K562 (cell line): Measurements from ENCODE around the gene LRRC25. TPM values are rescaled to one million over a fixed set of nuclear protein-coding genes. Genes with fewer than 3 reads are reported as not detected.

Source experiments
- BHLHE40 ChIP-seq: IDR thresholded peaks from 2 replicates; pipeline ENCODE4 v1.6.1; 2011; ENCODE audit warnings: low read length, improper control_type of control experiment
- CBX1 ChIP-seq: sonication (generic); IDR thresholded peaks from 2 replicates; pipeline ENCODE4 v1.6.1; 2016; ENCODE audit warnings: antibody characterized with exemption, low read depth, mild to moderate bottlenecking
- CBX8 ChIP-seq: fragments of 200-600 bp; sonication (generic); IDR thresholded peaks from 2 replicates; pipeline ENCODE4 v1.6.1; 2012; ENCODE audit warnings: borderline replicate concordance, mixed run types, low read depth, mild to moderate bottlenecking, moderate library complexity, mixed read lengths, low read length, control low read depth, inconsistent platforms; ENCODE audit not compliant: poor library complexity, severe bottlenecking; ENCODE audit errors: extremely low read depth
- EHMT2 ChIP-seq: fragments of 450-650 bp; IDR thresholded peaks from 2 replicates; pipeline ENCODE4 v1.6.1; 2018; ENCODE audit warnings: antibody characterized with exemption
- ETS1 ChIP-seq: conservative IDR thresholded peaks from 2 replicates; pipeline ENCODE4 v1.6.1; 2011; ENCODE audit warnings: low read depth, mild to moderate bottlenecking, low read length; ENCODE audit not compliant: control insufficient read depth
- ETV1 ChIP-seq: fragments of 450-650 bp; conservative IDR thresholded peaks from 2 replicates; pipeline ENCODE4 v1.6.1; 2016; ENCODE audit warnings: missing genetic modification characterization, control low read depth, low read depth, missing compliant biosample characterization
- FOXM1 ChIP-seq, 2 experiments: fragments of 450-650 bp in 1 of 2; sonication (generic) in 1 of 2; formaldehyde crosslinking in 1 of 2; IDR thresholded peaks; 2 replicates each; pipeline versions ENCODE4 v1.6.1 to v1.9.0; 2017 to 2022; ENCODE audit warnings: low read depth in 2 of 2, mild to moderate bottlenecking in 2 of 2, missing genetic modification reagents in 1 of 2, moderate library complexity in 1 of 2
- GATA2 ChIP-seq: sonication (generic); formaldehyde crosslinking; IDR thresholded peaks from 2 replicates; pipeline ENCODE4 v1.4.0; 2020; ENCODE audit warnings: mild to moderate bottlenecking, missing genetic modification reagents
- GATAD2A ChIP-seq: fragments of 450-650 bp; IDR thresholded peaks from 2 replicates; pipeline ENCODE4 v1.6.1; 2017
- NCOR1 ChIP-seq: fragments of 450-650 bp; IDR thresholded peaks from 2 replicates; pipeline ENCODE4 v1.6.1; 2016; ENCODE audit warnings: mild to moderate bottlenecking, moderate library complexity
- NFRKB ChIP-seq: fragments of 450-650 bp; IDR thresholded peaks from 2 replicates; pipeline ENCODE4 v1.6.1; 2016; ENCODE audit warnings: low read depth
- NR2F6 ChIP-seq: fragments of 450-650 bp; formaldehyde crosslinking; IDR thresholded peaks from 2 replicates; pipeline ENCODE4 v1.4.0; 2020; ENCODE audit warnings: mild to moderate bottlenecking
- NRF1 ChIP-seq, 2 experiments: fragments of 450-650 bp; IDR thresholded peaks in 1 of 2; conservative IDR thresholded peaks in 1 of 2; 2 replicates each; pipeline ENCODE4 v1.6.1; 2014; ENCODE audit warnings: mild to moderate bottlenecking in 2 of 2
- POLR2G ChIP-seq: fragments of 200-400 bp; formaldehyde crosslinking; IDR thresholded peaks from 2 replicates; pipeline ENCODE4 v1.6.1; 2017; ENCODE audit warnings: low read depth, mild to moderate bottlenecking, antibody characterized with exemption, low read length, moderate library complexity
- PPARD ChIP-seq: fragments of 250-450 bp; sonication (Bioruptor Pico); IDR thresholded peaks from 2 replicates; pipeline ENCODE4 v1.8.0; 2022; ENCODE audit warnings: inconsistent platforms, mild to moderate bottlenecking, moderate library complexity
- RBM17 ChIP-seq: fragments of 200-400 bp; formaldehyde crosslinking; IDR thresholded peaks from 2 replicates; pipeline ENCODE4 v1.6.1; 2017; ENCODE audit warnings: low read depth, mild to moderate bottlenecking, low read length, borderline replicate concordance
- RCOR1 ChIP-seq, 2 experiments: IDR thresholded peaks; 2 replicates each; pipeline ENCODE4 v1.6.1; 2012; ENCODE audit warnings: low read depth in 2 of 2, low read length in 2 of 2, borderline replicate concordance in 1 of 2, improper control_type of control experiment in 1 of 2
- SNAPC5 ChIP-seq: fragments of 250-450 bp; sonication (Bioruptor Pico); IDR thresholded peaks from 2 replicates; pipeline ENCODE4 v1.8.0; 2021; ENCODE audit warnings: moderate library complexity, mild to moderate bottlenecking, inconsistent platforms
- TBP ChIP-seq: optimal IDR thresholded peaks from 2 replicates; pipeline ENCODE3; 2011; ENCODE audit warnings: low read depth, low read length, improper control_type of control experiment
- ZNF184 ChIP-seq: sonication (generic); formaldehyde crosslinking; IDR thresholded peaks from 2 replicates; pipeline ENCODE4 v1.5.0; 2020; ENCODE audit warnings: missing genetic modification reagents
- ZNF324 ChIP-seq: fragments of 250-450 bp; sonication (Bioruptor Pico); IDR thresholded peaks from 2 replicates; pipeline ENCODE4 v1.4.0; 2020; ENCODE audit warnings: mild to moderate bottlenecking
- polyA plus RNA-seq, 8 experiments: library from polyadenylated mRNA; depleted of rRNA in 4 of 8; stranded (reverse) in 5 of 8; unstranded in 3 of 8; fragments of >200 nt; fragmentation: Nextera tagmentation in 2 of 8; fragmentation: Illumina TruSeq in 1 of 8; extraction: Ambion mirVana in 2 of 8; extraction: Trizol in 1 of 8; gene quantifications; 2 replicates each; pipeline versions ENCODE4 v1.2.1 to v1.2.3, GENCODE V29; 2011 to 2014; ENCODE audit warnings: inconsistent platforms in 1 of 8, missing spikeins in 1 of 8
- total RNA-seq, 7 experiments: library from RNA; depleted of rRNA in 6 of 7; stranded (reverse); fragments of >200 nt in 6 of 7; fragmentation: Illumina TruSeq in 2 of 7; extraction: Trizol in 2 of 7; gene quantifications; 2 replicates each; pipeline versions ENCODE4 v1.2.1 to v1.2.3, GENCODE V29; 2011 to 2021; ENCODE audit warnings: low replicate concordance in 1 of 7
- TF ChIP-seq, protein P1 (sequence below): fragments of 450-650 bp; IDR thresholded peaks from 2 replicates; pipeline ENCODE4 v1.6.1; 2016; ENCODE audit warnings: low read depth, mild to moderate bottlenecking, moderate library complexity
- TF ChIP-seq, protein P2 (sequence below): fragments of 450-650 bp; formaldehyde crosslinking; conservative IDR thresholded peaks from 2 replicates; pipeline ENCODE4 v1.4.0; 2022; ENCODE audit warnings: mild to moderate bottlenecking, missing genetic modification characterization
- TF ChIP-seq, protein P3 (sequence below): sonication (generic); formaldehyde crosslinking; IDR thresholded peaks from 2 replicates; pipeline ENCODE4 v1.5.0; 2020; ENCODE audit warnings: missing genetic modification reagents

LRRC25 gene
- total and polyA plus RNA-seq, 9 of the 15 experiments (the other 6 are each of a cell fraction or from before 2014, with no cell fraction given) = 0.07 to 0.36 (median 0.10) TPM; not detected in 3

- TF ChIP-seq RCOR1 (IDR thresholded peaks at IDR 0.05; ENCODE audit: borderline replicate concordance in 1 of 2, low read depth in 2 of 2, low read length in 2 of 2) = peak in 1 of 2 experiments; percentile 58; a peak in 1 of 4 replicates
- TF ChIP-seq GATA2 (CRISPR knock-in tag) = no peak
- TF ChIP-seq, protein P1, sequence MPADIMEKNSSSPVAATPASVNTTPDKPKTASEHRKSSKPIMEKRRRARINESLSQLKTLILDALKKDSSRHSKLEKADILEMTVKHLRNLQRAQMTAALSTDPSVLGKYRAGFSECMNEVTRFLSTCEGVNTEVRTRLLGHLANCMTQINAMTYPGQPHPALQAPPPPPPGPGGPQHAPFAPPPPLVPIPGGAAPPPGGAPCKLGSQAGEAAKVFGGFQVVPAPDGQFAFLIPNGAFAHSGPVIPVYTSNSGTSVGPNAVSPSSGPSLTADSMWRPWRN = no peak
- peak; percentile 74 for TF ChIP-seq BHLHE40
- no peak for TF ChIP-seq GATAD2A
- TF ChIP-seq RBM17 = no peak
- TF ChIP-seq FOXM1 (IDR thresholded peaks at IDR 0.05; ENCODE audit: low read depth) = no peak
- peak; percentile 86; the same call in 1 of the 2 replicates for TF ChIP-seq FOXM1 (CRISPR knock-in tag; IDR thresholded peaks at IDR 0.05; ENCODE audit: low read depth)
- TF ChIP-seq ETV1 = no peak
- no peak for TF ChIP-seq CBX1
- TF ChIP-seq ZNF184 (CRISPR knock-in tag) = no peak
- no peak for TF ChIP-seq CBX8
- no peak for TF ChIP-seq PPARD (CRISPR knock-in tag)
- TF ChIP-seq NCOR1 = peak; percentile 36; the same call in 1 of the 2 replicates
- no peak for TF ChIP-seq SNAPC5
- peak; percentile 37 for TF ChIP-seq TBP
- TF ChIP-seq NRF1 (conservative IDR thresholded peaks at IDR 0.05 in 1 of 2, IDR thresholded peaks at IDR 0.05 in 1 of 2) = peak; percentile 42 to 44; a peak in 1 of 4 replicates
- TF ChIP-seq, protein P2, sequence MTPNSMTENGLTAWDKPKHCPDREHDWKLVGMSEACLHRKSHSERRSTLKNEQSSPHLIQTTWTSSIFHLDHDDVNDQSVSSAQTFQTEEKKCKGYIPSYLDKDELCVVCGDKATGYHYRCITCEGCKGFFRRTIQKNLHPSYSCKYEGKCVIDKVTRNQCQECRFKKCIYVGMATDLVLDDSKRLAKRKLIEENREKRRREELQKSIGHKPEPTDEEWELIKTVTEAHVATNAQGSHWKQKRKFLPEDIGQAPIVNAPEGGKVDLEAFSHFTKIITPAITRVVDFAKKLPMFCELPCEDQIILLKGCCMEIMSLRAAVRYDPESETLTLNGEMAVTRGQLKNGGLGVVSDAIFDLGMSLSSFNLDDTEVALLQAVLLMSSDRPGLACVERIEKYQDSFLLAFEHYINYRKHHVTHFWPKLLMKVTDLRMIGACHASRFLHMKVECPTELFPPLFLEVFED (CRISPR knock-in tag) = 0 out of 2 replicates have a peak, but pooled peaks have one; percentile 47
- TF ChIP-seq EHMT2 = no peak
- TF ChIP-seq, protein P3, sequence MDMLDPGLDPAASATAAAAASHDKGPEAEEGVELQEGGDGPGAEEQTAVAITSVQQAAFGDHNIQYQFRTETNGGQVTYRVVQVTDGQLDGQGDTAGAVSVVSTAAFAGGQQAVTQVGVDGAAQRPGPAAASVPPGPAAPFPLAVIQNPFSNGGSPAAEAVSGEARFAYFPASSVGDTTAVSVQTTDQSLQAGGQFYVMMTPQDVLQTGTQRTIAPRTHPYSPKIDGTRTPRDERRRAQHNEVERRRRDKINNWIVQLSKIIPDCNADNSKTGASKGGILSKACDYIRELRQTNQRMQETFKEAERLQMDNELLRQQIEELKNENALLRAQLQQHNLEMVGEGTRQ (CRISPR knock-in tag) = 0 out of 2 replicates have a peak, but pooled peaks have one; percentile 24
- no peak for TF ChIP-seq NFRKB
- TF ChIP-seq POLR2G = peak; percentile 56
- TF ChIP-seq NR2F6 (CRISPR knock-in tag) = no peak
- no peak; the same call in 1 of the 2 replicates for TF ChIP-seq ETS1
- no peak for TF ChIP-seq ZNF324 (CRISPR knock-in tag)
Measured at GRCh38 chr19:18416778-18417249, 19.4 kb upstream of the LRRC25 start (continued).
